GM10266 (cell line): ENCODE data around the gene UBE2E1.

Source experiments
- DNase-seq: peaks from one replicate; pipeline ENCODE4 v3.0.0; 2012; ENCODE audit errors: extremely low spot score
- CTCF ChIP-seq: IDR thresholded peaks from 2 replicates; pipeline ENCODE4 v1.5.1; 2012; ENCODE audit warnings: mild to moderate bottlenecking, low read depth; ENCODE audit not compliant: control insufficient read depth, insufficient read depth; ENCODE audit errors: missing control alignments

Gene UBE2E1

DNA sequence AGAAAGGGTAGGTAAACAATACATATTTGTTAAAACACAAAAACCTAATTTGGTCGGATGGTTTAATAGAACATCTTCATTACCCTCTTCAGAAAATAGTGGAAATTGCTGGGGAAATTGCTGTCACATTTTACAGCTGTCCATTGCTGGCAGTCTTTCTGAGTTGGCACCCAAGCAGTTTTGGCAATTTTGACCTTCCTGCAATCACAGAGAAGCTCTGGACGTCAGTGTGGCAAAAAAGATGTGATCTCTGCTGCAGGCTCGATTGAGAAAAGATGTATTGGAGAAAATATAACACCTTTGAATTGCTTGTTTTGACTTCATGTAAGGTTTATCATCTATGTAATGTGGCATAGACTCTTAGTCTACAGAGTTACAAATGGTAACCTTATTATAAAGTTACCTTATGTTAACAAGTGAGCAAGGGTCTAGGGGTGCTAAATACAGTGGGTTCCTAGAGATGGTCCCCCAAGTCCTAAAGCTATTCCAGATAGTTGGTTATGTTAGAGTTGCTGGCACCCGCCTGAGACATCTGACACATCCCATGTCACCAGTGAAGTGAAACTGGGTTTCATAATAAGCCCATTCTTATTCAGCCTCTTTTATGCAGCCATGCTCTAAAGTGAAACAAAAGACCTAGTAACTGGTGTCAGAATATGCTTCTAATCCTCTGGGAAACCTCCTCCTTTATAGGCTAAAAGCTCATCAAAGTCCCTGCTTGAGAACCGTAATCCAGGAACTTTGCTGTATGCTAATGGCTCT, 14.0 kb downstream of the UBE2E1 start:
- no peak for DNase-seq
- no peak for TF ChIP-seq CTCF

DNA sequence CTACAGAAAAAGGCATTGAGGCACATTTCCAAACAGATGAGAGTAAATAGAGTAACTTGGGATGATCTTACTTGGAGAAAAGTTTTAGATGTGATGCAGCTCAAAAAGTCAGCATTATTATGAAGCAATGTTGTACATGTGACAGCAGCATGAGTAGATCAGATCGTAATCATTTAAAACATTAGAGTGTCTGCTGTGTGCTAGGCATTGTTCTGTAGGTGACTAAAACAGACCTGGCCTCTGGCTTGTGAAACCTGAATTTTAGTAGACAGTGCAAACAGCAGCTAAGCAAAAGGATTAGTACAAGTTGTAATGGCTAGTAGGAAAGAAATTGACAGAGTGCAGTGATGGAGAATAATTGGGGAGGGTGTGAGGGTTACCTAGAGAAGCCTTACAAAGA, 15.1 kb downstream of the UBE2E1 start:
- no peak for DNase-seq
- no peak for TF ChIP-seq CTCF

DNA sequence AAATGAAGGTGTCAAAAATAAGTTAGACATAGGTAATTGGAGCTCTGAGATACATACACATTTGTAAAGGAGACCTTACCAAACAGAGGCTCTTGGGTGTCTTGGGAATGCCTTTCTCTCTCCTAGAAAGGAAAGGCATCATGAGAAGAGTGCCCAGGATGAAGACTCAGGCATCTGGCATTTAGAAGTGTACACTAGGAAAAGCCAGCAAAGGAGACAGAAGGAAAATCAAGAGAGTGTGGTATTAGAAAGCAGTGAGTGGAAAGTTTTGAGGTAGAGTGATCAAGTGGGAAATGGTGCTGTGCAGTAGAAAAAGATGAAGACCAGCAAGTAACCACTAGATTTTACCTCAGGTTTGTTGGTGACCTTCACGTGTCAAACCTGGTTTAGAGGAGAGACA, 16.1 kb downstream of the UBE2E1 start:
- TF ChIP-seq CTCF: no peak

GRCh38 chr3:23822559-23822958, 16.8 kb downstream of the UBE2E1 start:
- DNase-seq: no peak
- no peak for TF ChIP-seq CTCF

More for the DNA sequence above, 16.1 kb downstream of the UBE2E1 start:
- no peak for DNase-seq

DNA sequence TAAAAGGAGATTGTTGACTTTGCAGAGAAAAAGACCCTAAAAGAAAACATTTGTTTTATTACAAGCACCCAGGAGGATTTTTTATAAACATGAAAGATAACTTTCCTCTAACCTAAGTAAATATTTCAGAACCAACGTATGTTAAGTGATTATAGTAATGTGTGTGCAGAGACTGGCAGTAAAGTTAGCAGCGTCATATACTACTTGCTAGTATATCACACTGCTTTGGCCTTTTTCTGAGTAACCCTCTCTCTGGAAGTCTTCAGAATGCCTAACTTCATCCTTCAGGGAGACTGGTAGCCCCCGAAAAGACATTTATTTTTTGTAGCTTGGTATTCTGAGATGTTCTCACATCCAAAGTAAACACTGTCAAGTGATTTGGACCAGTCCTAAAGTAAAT, 17.9 kb downstream of the UBE2E1 start:
- DNase-seq: no peak
- no peak for TF ChIP-seq CTCF

DNA sequence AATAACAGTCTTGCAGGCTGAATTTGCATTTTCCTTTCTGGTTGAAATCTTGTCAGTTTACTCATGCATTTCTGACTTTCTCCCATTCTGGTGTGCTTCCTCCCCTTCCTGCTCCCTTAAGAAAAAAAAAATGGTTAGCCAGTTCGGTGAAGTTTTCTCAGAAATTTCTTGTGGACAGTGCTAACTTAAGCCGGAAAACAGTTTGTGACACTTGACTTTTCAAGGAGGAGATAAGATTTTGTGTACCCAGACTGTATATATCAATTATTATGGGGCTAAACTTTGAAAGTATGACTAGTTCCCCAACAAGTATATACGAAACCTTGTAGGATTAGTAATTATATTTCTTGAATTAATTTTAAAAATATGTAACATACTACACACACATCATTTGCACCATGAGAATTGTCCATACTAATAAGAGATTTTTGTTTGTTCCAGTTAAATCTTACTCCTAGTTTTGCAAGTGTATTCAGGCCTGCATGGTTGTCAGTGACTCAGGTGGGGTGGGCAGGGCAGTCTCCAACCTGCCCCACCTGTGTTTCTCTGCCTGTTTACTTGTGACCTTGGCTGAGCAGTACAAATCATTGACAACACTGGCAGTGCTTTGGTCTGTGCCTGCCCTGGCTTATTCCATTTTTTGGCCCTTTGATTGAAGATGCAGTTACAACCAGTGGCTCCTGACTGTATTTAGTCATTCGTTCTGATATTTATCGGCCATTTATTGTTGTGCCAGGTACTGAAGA, 19.1 kb downstream of the UBE2E1 start:
- DNase-seq: no peak
- no peak for TF ChIP-seq CTCF

DNA sequence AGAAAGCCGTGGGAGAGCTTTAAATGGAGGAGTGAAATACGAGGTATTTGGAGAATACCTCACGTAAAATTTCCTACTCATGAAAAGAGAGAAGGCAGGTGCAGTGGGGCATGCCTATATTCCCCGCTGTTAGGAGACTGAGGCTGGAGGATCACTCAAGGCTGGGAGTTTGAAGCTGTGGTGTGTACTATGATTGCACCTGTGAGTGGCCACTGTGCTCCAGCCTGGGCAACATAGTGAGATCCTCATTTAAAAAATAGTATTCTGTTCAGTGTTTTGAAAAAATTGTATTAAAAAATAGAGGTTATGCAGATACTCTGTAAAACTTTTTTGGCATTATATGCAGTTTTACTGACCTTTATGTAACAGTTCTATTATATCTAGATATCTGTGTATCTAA, 20.0 kb downstream of the UBE2E1 start:
- TF ChIP-seq CTCF: no peak
- DNase-seq: no peak
